Fibroblast of lung (primary cell): Measurements from ENCODE around the gene S100A14. TPM values are rescaled to one million over a fixed set of nuclear protein-coding genes. Genes with fewer than 3 reads are reported as not detected.

Source experiments
- DNase-seq, 2 donors: peaks; one replicate each; pipeline versions ENCODE4 v3.0.0 to v3.0.0-alpha.2; 2010; ENCODE audit warnings: low read depth in 2 of 2
- H2AFZ ChIP-seq: 2 replicates; pipeline ENCODE4 v1.5.1; 2012; ENCODE audit warnings: low read length, control low read depth, inconsistent platforms
- H3K27ac ChIP-seq: 2 replicates; pipeline ENCODE4 v1.5.1; 2011; ENCODE audit warnings: low read length, control low read depth; ENCODE audit not compliant: insufficient read depth
- H3K27me3 ChIP-seq: 2 replicates; pipeline ENCODE4 v1.5.1; 2011; ENCODE audit warnings: mild to moderate bottlenecking, low read length; ENCODE audit not compliant: control insufficient read depth, insufficient read depth
- H3K36me3 ChIP-seq: 2 replicates; pipeline ENCODE4 v1.5.1; 2011; ENCODE audit warnings: low read length; ENCODE audit not compliant: control insufficient read depth, insufficient read depth
- H3K4me1 ChIP-seq: 2 replicates; pipeline ENCODE4 v1.5.1; 2011; ENCODE audit warnings: low read length; ENCODE audit not compliant: control insufficient read depth, insufficient read depth; ENCODE audit errors: extremely low read depth
- H3K4me2 ChIP-seq: 2 replicates; pipeline ENCODE4 v1.5.1; 2011; ENCODE audit warnings: low read length, control low read depth; ENCODE audit not compliant: insufficient read depth; ENCODE audit errors: extremely low read depth
- H3K4me3 ChIP-seq, 4 experiments: fragments of 200-600 bp in 1 of 4; sonication (generic) in 1 of 4; replicated peaks in 1 of 4; 2 replicates each; pipeline ENCODE4 v1.5.1; 2011 to 2016; ENCODE audit warnings: low read length in 4 of 4, low read depth in 3 of 4, mild to moderate bottlenecking in 3 of 4, control low read depth in 2 of 4, inconsistent platforms in 1 of 4, mixed read lengths in 1 of 4; ENCODE audit not compliant: insufficient read depth in 1 of 4; ENCODE audit errors: control extremely low read depth in 1 of 4
- H3K79me2 ChIP-seq: 2 replicates; pipeline ENCODE4 v1.5.1; 2012; ENCODE audit warnings: mild to moderate bottlenecking, low read length, inconsistent platforms; ENCODE audit not compliant: control insufficient read depth, insufficient read depth
- H3K9ac ChIP-seq: 2 replicates; pipeline ENCODE4 v1.5.1; 2011; ENCODE audit warnings: mild to moderate bottlenecking, low read length, control low read depth; ENCODE audit not compliant: insufficient read depth
- H3K9me3 ChIP-seq: 2 replicates; pipeline ENCODE4 v1.5.1; 2012; ENCODE audit warnings: low read depth, low read length; ENCODE audit not compliant: control insufficient read depth, insufficient read depth
- H4K20me1 ChIP-seq: 2 replicates; pipeline ENCODE4 v1.5.1; 2011; ENCODE audit warnings: low read length; ENCODE audit not compliant: control insufficient read depth, insufficient read depth; ENCODE audit errors: extremely low read depth
- EZH2 ChIP-seq: IDR thresholded peaks from 2 replicates; pipeline ENCODE4 v1.5.1; 2012; ENCODE audit warnings: low read length, control low read depth, mild to moderate bottlenecking; ENCODE audit errors: missing control alignments
- polyA plus RNA-seq, 2 donors: library from polyadenylated mRNA; depleted of rRNA in 1 of 2; stranded (reverse) in 1 of 2; unstranded in 1 of 2; fragments of >200 nt; gene quantifications; 2 replicates each; pipeline ENCODE4 v1.2.1, GENCODE V29; 2011 to 2012; ENCODE audit warnings: missing spikeins in 1 of 2
- total RNA-seq: library from RNA; depleted of rRNA; stranded (reverse); fragments of >200 nt; gene quantifications from 2 replicates; pipeline ENCODE4 v1.2.1, GENCODE V29; 2014
- TF ChIP-seq, protein P1 (sequence below), 2 donors: IDR thresholded peaks in 1 of 2; conservative IDR thresholded peaks in 1 of 2; 1 replicate in 1 of 2; 2 replicates in 1 of 2; pipeline ENCODE4 v1.5.1; 2011 to 2012; ENCODE audit warnings: low read length in 2 of 2, control low read depth in 1 of 2, inconsistent platforms in 1 of 2, low read depth in 1 of 2, mild to moderate bottlenecking in 1 of 2

S100A14 gene
- total and polyA plus RNA-seq, 2 donors (not counting 1 experiment from before 2014, with no cell fraction given), result 0.33 to 0.51 TPM

DNA sequence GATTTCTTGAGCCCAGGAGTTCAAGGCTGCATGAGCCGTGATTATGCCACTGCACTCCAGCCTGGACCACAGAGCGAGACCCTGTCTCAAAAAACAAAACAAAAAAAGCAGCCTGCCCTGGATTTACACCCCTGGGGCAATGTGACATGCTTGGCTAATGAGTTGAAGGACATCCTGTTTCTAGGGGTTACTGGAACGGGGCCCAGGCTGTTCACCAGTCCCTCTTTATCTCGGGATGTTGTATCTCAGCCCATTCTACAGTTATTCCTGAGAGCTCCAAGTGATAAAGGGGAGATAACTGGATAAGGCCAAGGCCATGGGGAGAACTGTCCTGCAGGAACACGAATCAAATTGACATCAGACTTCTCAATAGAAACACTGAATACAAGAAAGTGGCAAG lies 28.8 kb downstream of the S100A14 start:
- TF ChIP-seq, protein P1, sequence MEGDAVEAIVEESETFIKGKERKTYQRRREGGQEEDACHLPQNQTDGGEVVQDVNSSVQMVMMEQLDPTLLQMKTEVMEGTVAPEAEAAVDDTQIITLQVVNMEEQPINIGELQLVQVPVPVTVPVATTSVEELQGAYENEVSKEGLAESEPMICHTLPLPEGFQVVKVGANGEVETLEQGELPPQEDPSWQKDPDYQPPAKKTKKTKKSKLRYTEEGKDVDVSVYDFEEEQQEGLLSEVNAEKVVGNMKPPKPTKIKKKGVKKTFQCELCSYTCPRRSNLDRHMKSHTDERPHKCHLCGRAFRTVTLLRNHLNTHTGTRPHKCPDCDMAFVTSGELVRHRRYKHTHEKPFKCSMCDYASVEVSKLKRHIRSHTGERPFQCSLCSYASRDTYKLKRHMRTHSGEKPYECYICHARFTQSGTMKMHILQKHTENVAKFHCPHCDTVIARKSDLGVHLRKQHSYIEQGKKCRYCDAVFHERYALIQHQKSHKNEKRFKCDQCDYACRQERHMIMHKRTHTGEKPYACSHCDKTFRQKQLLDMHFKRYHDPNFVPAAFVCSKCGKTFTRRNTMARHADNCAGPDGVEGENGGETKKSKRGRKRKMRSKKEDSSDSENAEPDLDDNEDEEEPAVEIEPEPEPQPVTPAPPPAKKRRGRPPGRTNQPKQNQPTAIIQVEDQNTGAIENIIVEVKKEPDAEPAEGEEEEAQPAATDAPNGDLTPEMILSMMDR (conservative IDR thresholded peaks at IDR 0.05 in 1 of 2, IDR thresholded peaks at IDR 0.05 in 1 of 2; ENCODE audit: low read depth in 1 of 2, low read length in 2 of 2), result no peak
- no peak for TF ChIP-seq EZH2
- H3K4me3 ChIP-seq, result no peak overlapping the region
- no peaks in the 10 kb centered on the region for H4K20me1 ChIP-seq
- no peak for DNase-seq
- no peaks in the 10 kb centered on the region for H3K36me3 ChIP-seq
- H3K79me2 ChIP-seq, result no peaks in the 10 kb centered on the region
- no peaks in the 10 kb centered on the region for H3K27me3 ChIP-seq
- peaks cover 2% of the 10 kb centered on the region for H3K4me1 ChIP-seq
- no peak overlapping the region for H3K4me2 ChIP-seq
- H3K9ac ChIP-seq, result no peak overlapping the region
- H3K27ac ChIP-seq, result no peak overlapping the region
- no peaks in the 10 kb centered on the region for H3K9me3 ChIP-seq
- no peak overlapping the region for H2AFZ ChIP-seq

DNA sequence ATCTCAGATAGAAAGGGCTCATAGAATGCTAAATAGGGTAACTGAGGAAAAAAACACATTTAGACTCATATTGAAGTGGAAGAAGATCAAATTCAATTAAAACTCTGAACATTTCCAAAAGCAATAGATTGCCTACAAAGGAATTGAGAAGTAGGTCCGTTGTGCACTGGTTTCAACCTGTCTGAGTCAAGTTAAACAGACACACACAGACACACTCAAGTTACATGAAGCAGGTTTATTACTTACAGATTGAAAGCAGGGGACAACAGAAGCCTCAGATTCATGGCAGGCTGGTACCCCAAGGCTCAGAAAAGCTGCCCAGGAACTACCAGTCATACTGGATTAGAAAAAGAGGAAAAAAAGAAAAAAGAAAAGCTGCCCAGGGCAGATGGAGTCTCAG lies 29.8 kb downstream of the S100A14 start:
- Histone ChIP-seq H3K4me3 (no peak overlapping the region), H3K36me3 (no peaks in the 10 kb centered on the region)

DNA sequence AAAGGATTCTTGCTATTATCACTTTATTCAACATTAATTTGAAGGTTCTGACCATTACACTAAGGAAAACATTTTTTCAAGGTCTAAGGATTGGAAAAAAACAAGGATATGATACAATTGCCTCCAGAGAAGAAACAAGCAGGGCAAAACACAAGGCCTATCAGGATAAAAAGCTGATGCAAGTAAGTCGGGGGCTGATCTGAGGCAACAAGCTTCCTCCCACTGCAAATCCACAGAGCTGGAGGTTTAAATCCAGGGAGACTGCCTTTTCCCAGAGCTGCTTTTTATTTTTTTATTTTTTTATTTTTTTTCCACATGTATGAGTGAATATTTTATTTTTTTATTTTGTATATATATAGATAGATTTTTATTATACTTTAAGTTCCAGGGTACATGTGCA lies 31.1 kb downstream of the S100A14 start:
- no peak for TF ChIP-seq EZH2
- TF ChIP-seq, protein P1 (conservative IDR thresholded peaks at IDR 0.05 in 1 of 2, IDR thresholded peaks at IDR 0.05 in 1 of 2; ENCODE audit: low read depth in 1 of 2, low read length in 2 of 2), result no peak
- Histone ChIP-seq H3K9me3 (no peaks in the 10 kb centered on the region), H4K20me1 (no peaks in the 10 kb centered on the region), H3K79me2 (no peaks in the 10 kb centered on the region), H3K4me3 (no peak overlapping the region), H3K27me3 (no peaks in the 10 kb centered on the region), H3K4me1 (peaks cover 2% of the 10 kb centered on the region), H2AFZ (no peak overlapping the region), H3K4me2 (no peak overlapping the region), H3K27ac (no peak overlapping the region), H3K9ac (no peak overlapping the region), H3K36me3 (no peaks in the 10 kb centered on the region)
- DNase-seq, result no peak

More for the DNA sequence above, 29.8 kb downstream of the S100A14 start:
- DNase-seq, result no peak
- no peaks in the 10 kb centered on the region for H3K9me3 ChIP-seq
- H3K27ac ChIP-seq, result no peak overlapping the region
- H3K4me1 ChIP-seq, result peaks cover 2% of the 10 kb centered on the region
- H4K20me1 ChIP-seq, result no peaks in the 10 kb centered on the region
- H3K79me2 ChIP-seq, result no peaks in the 10 kb centered on the region
- H3K4me2 ChIP-seq, result no peak overlapping the region
- no peak overlapping the region for H2AFZ ChIP-seq
- H3K27me3 ChIP-seq, result no peaks in the 10 kb centered on the region
- no peak overlapping the region for H3K9ac ChIP-seq
- TF ChIP-seq, protein P1 (conservative IDR thresholded peaks at IDR 0.05 in 1 of 2, IDR thresholded peaks at IDR 0.05 in 1 of 2; ENCODE audit: low read depth in 1 of 2, low read length in 2 of 2), result no peak
- TF ChIP-seq EZH2, result no peak
